NCI-H2196 (cell line): ENCODE results near the gene NAMPT.
A peak's percentile ranks its signal among the peaks of the same experiment; 100 is the strongest.
"Not testable (repeated sequence)": the region's sequence is repeated elsewhere in the genome, so short reads cannot be mapped to it uniquely, and the experiment has no call there.

Experiments used
- DNase-seq: peaks from one replicate; lab custom pipeline; 2025; ENCODE audit not compliant: unreplicated experiment; lab: John Stamatoyannopoulos, UW

The NAMPT gene

GRCh38 chr7:106238830-106239229 lies 46.0 kb downstream of the NAMPT start:
- no peak for DNase-seq

DNA sequence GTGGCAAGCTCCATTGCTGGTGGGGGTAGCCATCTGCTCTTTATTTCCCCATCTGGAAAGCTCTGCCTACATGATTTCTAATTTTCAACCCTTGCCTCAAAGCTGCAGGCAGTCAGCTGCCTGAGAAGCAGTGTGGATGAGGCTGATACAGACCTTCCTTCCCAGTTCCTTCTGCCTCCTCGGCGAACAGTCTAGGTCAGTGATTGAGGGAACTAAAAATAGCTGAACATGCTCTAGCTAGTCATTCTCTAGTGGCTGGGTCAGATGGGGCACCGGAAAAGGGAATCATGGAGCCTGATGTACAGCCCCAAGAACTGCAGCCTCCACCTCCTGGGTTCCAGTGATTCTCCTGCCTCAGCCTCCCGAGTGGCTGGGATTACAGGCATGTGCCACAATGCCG lies 48.7 kb downstream of the NAMPT start:
- DNase-seq: no peak

DNA sequence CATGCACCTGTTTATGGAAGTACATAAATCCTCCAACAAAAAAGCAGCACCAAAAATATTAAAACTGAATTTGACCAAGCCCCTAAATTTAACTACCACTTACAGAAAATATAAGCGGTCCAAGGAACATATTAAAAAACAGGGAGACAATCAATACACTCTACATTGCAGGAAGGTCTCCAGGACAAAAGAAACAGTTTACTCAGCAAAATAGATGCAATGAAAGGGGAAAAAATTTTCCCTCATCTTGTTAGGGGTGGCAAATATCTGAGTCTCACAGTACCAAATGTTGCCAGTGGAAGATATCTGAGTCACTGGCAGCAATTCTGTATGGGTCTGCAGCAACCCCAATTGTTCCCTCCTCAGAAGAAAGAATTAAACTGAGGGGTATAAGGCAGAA lies 50.4 kb downstream of the NAMPT start:
- no peak for DNase-seq

- DNase-seq: no peak
Observed at GRCh38 chr7:106231856-106232490, 52.8 kb downstream of the NAMPT start.

GRCh38 chr7:106225856-106226255 lies 58.9 kb downstream of the NAMPT start:
- DNase-seq: no peak

GRCh38 chr7:106224797-106225196 lies 60.0 kb downstream of the NAMPT start:
- no peak for DNase-seq

DNA sequence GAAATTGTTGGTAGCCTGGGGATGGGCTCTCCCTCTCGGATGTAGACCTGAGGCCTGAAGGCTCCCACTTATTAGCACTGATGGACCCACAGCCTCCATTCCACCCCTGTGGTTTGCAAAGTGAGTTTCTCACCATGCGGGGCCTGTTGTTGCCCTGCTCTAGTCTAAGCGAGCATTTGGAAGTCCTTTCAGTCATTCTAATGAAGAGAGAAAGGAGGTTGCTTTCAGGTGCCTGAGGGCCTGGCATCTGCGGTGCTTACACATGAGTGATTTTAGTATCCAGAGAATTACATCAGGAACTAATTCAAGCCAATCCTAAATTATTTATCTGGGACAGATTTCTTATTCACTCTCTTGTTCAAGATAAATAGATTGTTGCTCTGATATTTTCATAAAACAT lies 61.6 kb downstream of the NAMPT start:
- no peak for DNase-seq

DNA sequence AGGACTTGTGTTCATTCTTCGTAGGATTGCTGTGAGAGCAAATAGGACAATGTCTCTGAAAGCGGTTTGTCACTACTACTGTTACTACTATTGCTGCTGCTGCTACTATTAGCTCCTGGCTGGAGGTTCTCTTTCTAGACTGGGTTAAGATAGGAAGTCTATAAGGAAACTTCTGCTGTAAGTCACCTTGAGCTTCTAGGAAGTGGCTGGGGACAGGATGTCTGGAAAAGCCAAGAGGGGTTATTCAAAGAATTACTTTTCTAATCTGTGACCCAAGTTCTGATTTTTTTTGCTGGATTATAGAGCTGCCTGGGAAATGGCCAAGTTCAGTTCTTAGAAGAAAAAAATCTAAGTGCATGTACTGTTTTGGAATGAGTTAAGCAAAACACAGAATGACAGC lies 62.2 kb downstream of the NAMPT start:
- DNase-seq: no peak

DNA sequence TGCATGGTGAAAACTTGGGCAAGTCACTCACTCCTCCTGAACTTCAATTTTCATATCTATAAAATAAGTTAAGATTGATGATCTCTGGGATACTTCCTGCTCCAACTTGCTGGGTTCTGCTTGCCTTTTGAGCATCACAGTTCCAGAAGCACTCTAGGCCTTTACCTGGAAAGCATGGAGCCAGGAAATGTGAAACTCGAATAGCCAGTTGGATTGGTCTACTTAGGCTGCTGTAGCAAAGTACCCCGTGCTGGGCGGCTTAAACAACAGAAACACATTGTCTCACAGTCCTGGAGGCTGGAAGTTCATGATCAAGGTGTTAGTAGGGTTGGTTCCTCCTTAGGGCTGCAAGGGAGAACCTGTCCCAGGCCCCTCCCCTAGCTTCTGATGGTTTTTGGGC lies 64.5 kb downstream of the NAMPT start:
- no peak for DNase-seq

DNA sequence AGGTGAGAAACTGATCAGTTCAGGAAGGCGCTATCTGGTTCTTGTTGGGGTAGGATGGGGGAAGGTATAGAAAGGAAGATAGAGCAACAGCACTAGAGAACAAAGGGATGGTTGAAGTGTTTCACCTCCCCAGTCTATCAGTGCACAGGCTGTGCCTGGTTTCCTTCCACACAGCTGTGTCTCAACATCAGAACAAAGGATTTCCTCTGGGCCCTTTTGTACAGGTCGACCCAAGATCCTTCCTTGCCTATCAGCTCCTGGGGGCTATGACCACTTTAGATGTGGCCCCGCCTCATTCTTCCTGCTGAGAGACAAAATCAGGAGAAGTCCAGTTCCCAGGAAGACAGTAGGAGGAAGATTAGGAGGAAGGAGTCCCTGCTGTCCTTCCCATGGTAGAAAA lies 65.6 kb downstream of the NAMPT start:
- no peak for DNase-seq

DNA sequence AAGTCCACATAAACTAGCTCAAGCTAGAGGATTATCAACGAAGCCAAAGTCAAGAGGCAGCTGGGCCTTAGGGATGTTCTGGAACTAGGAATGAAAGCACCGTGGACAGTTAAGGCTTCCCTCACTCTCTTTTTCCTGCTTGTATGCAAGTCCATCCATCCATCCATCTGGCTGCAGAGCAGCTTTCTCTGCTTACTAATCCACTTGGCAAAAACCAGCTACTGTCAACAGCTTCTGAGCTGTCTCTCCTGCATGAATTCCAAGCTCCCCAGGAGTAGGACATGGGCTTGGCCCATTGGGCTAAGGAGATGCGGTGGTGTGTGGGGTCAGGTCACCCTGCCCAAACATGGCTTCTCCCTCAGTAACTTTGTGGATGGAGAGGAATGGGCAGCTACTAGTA lies 66.2 kb downstream of the NAMPT start:
- no peak for DNase-seq

DNA sequence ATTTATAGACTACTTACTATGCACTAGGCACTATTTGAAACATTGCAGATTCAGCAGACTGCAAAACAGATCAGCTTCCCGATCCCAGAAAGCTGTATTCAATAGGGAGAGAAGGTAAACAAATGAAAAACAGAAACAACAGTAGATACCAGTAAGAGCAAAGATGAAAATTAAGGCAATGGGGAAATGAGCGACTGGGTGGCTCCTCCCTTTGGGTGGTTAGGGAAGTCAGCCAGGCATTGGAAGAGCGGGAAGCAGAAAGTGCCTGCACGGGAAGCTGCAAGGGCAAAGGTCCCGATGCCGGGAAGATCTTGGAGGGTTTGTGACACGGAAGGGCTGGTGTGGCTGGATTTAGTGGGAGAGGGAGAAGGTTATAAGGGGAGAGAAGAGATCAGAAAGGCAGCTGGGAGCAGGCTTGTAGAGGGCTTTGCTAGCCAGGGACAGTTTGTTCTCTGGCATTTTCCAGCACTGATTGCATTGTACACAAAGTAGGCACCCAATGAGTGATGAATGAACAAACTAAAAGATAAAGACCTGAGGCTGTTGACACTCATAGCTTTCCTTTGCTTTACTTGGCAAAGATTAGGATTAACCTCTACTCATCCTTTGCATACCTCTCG lies 67.8 kb downstream of the NAMPT start:
- peak; percentile 13 for DNase-seq

DNA sequence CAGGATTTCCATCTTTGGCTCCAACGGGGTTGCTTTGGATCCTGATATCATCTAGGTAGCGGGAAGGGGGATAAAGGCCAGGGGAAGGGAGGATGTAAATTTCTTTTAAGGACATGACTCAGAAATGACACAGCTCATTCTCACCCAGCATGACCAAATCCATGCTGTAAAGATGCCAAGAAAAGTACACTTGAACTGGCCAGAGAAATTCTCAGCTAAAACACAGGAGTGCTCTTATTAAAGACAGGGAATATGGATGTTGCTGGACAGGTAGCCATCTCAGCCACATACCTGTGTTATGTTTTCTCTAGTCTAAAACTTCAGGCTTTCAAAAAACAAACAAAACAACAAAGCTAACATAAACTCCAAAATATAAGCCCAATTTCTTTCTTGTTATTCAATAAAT lies 68.3 kb downstream of the NAMPT start:
- DNase-seq: peak; percentile 44

DNA sequence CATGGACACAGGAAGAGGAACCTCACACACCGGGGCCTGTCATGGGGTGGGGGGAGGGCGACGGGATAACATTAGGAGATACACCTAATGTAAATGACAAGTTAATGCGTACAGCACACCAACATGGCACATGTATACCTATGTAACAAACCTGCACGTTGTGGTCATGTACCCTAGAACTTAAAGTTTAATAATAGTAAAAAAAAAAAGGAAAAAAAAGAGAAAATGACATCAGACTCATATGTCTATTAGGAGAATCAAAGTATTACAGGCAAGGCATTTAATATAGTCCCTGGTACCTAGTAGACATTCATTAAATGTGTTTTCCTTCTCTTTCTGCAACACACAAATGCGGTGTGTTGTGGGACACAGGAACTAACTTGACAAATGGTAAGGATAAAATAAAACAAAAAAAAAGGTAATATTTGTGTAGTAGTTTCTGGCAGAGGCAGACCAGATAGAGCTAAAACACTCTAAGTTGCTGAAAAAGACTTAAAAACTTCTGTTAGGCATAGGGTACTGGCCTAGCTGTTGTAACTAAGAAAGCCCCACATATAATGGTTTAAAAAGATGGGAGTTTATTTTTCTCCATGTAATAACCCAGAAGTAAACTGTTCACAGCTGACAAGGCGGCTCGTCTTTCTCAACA lies 68.8 kb downstream of the NAMPT start:
- DNase-seq: no peak

DNA sequence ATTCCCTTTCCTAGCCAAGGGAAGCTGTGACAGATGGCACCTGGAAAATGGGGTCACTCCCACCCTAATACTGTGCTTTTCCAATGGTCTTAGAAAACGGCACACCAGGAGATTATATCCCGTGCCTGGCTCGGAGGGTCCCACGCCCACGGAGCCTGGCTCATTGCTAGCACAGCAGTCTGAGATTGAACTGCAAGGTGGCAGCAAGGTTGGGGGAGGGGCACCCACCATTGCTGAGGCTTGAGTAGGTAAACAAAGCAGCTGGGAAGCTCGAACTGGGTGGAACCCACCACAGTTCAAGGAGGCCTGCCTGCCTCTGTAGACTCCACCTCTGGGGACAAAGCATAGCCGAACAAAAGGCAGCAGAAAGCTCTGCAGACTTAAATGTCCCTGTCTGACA lies 75.8 kb downstream of the NAMPT start:
- not testable (repeated sequence) for DNase-seq

GRCh38 chr7:106206826-106207541 lies 77.8 kb downstream of the NAMPT start:
- DNase-seq: no peak

DNA sequence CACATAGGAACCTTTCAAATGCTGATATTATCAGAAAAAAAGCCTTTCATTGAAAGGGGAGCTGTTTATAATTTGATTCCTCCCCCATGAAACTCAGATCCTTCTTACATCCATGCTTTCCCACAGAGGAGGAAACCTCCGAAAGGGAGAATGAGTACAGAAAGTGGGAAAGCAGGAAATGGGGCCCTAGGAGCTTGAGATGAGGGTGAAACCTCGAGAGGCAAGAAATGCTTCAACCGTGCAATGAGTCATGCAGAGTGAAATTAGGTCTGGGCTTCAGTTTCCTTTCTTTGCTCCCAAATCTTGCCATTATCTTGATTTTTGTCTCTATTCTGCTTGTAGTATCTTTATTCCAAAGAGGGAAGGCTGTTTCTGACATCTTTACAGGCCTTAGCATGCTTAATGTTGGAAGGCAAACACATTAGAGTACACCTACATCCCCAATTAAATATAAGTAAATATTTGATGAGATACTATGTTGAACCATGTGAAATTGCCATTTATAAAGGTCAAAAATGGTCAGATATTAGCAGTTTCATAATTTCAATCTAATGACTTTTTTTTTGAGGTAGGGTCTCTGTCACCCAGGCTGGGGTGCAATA lies 79.1 kb downstream of the NAMPT start:
- no peak for DNase-seq

- DNase-seq: no peak
Observed at GRCh38 chr7:106203473-106203872, 81.3 kb downstream of the NAMPT start.

- no peak for DNase-seq
Observed at GRCh38 chr7:106201164-106201563, 83.6 kb downstream of the NAMPT start.

DNA sequence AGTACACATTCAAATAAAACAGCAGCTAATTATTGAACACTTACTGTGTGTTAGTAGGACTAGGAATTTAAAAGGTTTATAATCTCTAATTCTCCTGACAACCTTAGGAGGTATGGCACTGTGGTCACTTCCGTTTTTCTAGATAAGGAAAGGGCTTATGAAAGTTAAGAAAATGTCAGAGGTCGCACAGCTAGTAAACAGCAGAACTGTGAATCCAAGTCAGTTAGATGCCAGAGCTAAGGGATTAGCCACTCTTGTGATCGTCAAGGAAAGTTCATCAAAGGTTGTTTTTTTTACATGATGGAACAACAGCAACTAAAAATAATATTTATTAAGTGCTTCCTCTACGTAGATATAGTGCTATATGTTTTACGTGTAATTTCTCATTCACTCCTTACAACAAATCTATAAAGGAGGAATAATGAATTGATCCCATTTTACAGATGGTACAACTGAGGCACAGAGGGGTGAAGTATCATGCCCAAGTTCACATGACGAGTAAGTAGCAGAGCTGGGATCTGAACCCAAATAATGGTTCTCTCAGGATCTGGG lies 84.9 kb downstream of the NAMPT start:
- no peak for DNase-seq

DNA sequence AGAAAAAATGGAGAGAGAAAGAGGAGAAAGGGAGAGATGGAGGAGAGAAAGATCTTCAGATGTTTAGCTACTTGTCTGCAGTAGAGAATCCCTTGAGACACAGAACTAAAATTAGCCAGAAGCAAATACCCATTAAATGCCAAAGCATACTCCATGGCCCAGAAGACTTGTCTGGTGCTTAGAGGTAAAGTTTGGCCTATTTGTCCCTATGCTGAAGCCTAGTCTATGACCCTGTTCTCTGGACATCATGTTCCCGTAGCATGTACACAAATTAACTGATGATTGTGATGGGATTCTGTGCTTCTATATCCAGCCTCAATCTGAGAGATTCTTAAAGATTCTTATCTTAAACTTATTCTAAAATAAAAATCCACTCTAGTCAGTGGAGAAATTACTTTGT lies 85.8 kb downstream of the NAMPT start:
- DNase-seq: no peak
